Measurements from ENCODE around the gene CPB2.

GRCh38 chr13:46058268-46058667, 46.6 kb downstream of the CPB2 start:
- TF ChIP-seq CTCF (IDR thresholded peaks at IDR 0.05; ENCODE audit: low read depth, low read length) (no peak), EZH2phosphoT487 (IDR thresholded peaks at IDR 0.05; ENCODE audit: low read depth) (no peak)

Measured in OCI-LY3 (cell line).